Stimulated activated CD8-positive, alpha-beta memory T cell treated with anti-CD3 and anti-CD28 coated beads, Interleukin-4, amount 100 ng/mL, for 24 hours (primary cell): ENCODE data around the gene RALA.
"Not testable (repeated sequence)": the region's sequence is repeated elsewhere in the genome, so short reads cannot be mapped to it uniquely, and the experiment has no call there.

Source experiments
- DNase-seq: peaks from one replicate; pipeline ENCODE4 v3.0.0-alpha.2; 2020; ENCODE audit warnings: low read depth

RALA gene

DNA sequence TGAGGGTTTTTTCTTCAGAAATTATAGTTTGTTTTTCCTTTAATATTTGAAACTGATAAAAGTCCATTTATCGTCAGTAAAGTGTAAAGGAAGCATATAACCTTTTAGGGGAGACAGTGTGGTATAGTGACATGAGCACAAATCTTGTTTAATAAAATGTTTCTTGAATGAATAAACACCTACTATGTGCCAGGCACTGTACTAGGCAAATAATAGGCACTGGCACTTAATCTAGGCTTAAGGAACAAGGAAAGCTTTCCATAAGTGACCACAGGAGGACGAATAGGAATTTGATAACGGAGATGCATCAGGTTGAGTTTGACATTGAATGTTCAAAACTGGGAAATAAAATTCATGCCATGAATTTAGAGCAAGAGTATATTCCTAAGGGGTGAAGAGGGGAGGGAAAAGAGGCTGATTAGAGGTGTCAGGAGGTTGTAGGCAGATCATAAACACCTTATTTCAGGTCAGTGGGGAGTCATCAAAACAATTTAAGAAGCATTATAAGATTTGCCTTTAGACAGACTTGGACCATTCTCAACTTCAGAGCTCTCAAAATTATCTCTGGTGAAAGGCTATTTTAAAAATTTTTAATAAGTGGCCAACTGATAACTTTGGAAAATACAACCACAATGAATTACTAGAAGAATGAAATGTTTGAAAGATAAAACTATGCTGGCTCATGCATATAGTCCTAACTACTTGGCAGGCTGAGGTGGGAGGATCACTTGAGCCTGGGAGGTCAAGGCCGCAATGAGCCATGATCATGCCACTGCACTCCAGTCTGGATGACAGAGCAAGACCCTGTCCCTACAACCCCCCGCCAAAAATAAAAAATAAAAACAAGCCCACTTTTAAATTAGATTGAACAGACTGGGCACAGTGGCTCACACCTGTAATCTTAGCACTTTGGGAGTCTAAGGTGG is 22.4 kb downstream of the RALA start:
- DNase-seq, result no peak

DNA sequence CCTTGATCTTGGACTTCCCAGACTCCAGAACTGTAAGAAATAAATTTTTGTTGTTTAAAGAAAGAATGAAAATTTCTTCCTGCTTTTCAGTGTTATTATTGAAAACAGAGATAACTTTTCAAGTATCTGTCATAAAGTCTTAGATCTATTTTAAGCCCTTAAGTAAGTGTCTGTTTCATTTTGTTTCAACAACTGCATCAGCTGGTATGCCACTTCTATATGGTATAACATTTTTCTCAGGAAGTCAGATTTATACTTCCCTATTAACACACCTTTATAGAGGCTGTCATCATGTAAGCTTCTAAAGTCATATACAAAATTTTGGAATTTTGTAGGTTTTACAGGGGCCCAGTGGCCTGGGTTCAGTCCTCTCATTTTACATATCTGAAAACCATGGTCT is 24.4 kb downstream of the RALA start:
- DNase-seq, result no peak

DNA sequence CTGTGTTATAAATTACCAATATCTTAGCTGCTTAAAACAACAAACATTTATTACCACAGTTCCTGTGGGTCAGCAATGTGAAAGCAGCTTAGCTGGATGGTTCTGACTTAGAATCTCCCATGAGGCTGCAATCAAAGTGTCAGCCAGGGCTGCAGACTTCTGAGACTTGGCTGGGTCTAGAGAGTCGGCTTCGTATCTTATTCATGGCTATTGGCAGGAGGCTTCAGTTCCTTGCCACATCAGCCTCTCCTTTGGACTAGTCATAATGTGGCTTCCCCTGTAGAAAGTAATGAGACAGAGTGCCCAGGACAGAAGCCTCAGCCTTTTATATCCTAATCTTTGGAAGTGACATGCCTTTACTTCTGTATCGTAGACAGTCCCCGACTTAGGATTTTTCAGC is 27.3 kb downstream of the RALA start:
- DNase-seq, result no peak

DNA sequence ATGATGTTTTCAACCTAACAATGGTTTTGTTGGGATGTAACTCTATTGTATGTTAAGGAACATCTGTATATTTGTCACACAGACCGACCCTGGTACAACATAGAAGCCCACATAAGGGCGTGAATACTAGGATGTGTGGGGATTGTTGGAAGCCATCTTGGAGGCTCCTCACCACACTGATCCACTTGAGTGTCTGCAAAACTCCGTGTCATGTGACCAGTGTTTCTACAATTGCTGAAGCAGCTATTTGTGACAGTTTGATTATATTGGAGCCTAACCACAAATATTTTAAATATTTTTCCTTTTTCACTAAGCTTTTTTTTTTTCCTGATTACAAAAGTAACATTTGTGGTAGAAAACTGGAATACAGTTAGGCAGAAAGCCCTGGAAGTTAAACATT is 27.9 kb downstream of the RALA start:
- DNase-seq, result no peak

DNA sequence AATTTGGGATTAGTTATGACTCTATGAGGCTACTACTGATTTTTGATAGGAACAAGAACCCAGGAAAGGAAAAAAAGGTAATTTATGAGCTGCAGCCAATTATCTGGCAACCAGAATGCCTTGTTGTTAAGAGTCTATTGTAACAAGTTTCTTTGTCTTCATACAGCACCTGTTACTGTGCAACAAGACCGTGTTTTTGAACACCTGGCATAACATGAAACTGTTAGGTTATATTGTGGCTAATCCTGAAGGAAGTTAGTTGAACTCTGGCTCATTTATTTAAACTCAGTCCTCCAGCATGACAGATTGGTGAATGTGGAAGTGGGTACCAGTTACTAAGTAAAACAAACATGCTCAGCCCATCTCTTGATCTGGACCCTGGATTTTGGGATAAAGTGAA is 33.0 kb downstream of the RALA start:
- no peak for DNase-seq

DNA sequence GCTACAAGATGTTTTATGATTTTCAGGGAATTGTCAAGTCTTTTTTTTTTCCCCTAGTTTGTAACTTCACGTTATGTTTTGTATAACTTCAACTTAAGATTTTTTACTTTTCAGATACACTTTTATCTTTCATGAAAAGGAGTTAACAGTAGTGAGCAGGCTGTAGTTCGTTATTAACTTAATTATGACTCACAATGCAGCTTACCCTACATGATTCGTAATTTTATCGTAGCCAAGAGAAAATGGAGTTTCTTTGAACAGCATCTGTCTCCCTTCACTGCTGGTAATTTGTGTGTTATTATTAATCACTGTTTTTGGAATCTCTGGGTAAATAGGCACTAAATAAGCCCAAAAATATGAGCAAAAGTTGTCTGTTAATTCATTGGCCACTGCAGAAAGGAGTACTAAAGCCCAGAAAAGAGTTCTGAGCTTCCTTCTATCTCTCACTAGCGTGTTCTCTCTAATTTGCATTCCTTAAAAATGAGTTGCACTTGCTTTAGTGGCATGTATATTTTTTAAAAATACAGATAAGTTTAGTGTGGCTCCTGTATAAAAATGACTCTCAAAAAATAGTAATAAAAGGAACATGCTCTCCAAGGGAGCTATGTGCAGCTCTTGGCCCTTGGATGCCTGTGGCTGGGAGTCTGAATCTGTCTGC is 36.1 kb downstream of the RALA start:
- DNase-seq, result no peak

DNA sequence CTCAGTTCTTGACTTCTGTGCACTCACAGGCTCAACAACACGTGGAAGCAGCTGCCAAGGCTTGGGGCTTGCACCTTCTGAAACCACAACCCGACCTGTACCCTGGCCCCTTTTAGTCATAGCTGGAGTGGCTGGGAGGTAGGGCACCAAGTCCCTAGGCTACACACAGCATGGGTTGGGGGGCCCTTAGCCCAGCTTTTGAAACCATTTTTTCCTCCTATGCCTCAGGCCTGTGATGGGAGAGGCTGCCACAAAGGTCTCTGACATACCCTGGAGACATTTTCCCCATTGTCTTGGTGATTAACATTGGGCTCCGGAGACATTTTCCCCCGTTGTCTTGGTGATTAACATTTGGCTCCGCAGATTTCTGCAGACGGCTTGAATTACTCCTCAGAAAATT is 38.6 kb downstream of the RALA start:
- no peak for DNase-seq

DNA sequence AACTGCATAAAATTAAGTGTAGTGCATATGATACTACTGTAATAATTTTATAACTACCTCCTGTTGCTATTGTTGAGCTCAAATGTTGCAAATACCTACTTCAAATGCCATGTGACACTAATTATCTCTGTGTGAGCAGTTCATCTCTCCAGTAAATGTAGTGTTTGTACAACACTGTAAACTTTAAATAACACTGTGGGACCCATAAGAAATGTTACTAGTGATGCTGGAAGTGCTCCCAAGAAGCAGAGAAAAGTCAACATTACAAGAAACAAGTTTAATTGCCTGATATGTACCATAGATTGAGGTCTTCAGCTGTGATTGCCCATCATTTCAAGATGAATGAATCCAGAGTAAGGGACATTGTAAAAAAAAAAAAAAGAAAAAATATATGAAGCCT is 39.9 kb downstream of the RALA start:
- DNase-seq, result no peak

DNA sequence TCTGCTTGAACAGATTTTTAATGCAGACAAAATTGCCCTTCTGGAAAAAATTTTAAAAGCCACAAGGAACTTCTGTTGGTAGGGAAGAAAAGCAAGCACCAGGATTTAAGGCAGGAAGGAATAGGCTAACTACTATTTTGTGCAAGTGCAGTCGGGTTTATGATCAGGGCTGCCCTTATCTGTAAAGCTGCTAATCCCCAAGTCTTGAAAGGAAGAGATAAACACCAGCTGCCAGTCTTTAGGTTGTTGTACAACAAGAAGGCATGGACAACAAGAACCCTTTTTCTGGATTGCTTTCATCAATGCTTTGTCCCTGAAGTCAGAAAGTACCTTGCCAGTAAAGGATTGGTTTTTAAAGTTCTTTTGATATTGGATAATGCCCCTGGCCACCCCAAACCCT is 40.7 kb downstream of the RALA start:
- no peak for DNase-seq

DNA sequence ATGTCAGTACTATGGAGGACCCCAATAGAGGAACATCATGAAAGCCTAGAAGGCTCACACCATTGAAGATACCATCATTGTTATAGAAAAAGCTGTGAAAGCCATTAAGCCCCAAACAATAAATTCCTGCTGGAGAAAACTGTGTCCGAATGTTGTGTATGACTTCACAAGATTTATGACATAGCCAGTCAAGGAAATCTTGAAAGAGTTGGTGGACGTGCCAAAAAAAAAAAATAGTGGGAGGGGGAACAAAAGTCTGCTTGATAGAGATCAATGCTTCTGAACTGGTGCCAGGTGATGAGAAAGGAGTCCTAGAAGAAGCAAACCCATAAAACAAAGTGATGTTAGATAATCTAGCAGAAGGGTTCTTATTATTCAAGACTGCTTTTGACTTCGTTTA is 41.2 kb downstream of the RALA start:
- DNase-seq, result no peak

DNA sequence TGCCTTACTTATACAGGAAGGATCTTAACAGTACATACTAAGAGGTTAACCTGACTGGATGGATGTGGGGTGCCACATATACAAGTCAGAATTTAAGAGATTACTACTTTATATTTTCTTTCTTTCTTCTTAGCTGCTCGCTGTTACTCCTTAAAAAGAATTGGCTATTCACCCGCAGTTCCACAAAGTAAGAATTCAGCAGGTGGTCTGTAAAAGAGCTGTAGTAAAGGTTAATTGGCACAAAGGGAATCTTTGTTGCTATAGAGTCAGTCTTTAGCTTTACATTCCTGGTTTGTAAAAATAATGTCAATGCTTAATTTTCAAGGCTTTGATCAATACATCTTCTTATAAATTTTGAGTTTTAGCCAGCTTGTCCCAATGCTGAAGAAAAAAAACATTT is 43.2 kb downstream of the RALA start:
- DNase-seq, result no peak

DNA sequence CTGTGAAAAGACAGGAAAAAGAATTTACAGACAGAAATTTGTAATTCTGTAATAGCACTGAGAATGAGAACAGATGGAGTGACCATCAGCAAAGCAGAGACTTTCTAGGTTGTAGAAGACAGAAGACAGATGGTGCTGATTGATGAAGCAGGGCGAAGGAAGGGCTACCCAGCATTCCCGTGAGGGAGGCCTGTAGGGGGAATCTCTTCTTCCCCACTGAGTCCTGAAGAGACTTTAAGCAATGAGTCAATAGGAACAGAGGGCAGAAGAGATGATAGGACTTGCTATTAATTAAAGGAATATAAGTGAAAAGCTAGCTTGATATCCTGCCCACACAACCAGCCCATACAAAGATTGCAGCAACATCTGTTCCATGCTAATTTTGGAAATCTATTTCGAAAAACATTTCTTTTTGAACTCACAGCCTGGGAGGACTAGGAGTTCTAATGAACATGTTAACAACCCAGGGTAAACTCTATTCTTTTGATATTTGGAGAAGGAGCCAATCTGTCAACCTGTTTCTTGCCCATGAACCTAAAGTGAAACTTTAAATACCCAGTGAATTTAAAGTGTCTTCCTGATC is 44.1 kb downstream of the RALA start:
- DNase-seq, result no peak

DNA sequence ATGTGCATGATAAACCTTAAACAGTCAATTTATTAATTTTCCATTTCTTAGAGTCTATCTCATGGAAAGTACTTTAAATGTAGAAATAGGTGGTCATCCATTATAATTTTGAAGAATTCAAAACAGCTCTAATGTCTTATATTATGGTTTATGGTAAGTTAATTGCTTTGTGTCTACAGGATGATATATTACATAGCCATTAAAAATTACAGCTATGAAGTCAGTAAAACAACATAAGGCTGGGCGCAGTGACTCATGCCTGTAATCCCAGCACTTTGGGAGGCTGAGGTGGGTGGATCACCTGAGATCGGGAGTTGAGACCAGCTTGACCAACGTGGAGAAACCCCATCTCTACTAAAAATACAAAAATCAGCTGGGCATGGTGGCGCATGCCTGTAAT is 44.9 kb downstream of the RALA start:
- not testable (repeated sequence) for DNase-seq

DNA sequence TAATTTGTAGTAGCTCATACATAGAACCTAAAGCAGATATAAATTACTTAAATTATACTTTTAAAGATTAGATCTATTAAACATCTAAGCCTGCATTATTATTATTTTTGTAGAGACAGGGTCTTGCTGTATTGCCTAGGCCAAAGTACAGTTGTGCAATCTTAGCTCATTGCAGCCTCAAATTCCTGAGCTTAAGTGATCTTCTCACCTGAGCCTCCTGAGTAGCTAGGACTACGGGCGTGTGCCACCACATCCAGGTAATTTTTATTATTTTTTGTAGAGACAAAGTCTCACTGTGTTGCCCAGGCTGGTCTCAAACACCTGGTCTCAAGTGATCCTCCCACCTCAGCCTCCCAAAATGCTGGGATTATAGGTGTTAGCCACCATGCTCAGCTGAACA is 46.7 kb downstream of the RALA start:
- no peak for DNase-seq

DNA sequence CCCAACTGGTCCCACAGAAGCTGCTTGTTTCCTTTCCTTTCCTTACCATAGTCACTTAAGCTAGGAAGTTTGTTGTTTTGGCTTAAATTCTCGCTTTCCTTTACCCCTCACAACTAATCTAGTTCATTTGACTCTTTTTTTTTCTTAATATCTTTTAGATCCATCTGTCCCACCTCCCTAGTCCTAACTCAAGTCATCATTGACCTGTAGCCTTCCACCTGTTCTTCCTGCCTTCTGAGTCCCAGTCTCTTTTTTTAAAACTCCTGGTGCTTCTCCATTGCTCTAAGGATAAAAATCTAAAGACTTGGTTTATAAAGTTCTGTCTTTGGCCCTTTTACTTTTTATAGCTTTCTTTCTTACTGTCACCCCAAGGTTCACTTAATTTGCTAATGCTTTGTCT is 47.6 kb downstream of the RALA start:
- no peak for DNase-seq

DNA sequence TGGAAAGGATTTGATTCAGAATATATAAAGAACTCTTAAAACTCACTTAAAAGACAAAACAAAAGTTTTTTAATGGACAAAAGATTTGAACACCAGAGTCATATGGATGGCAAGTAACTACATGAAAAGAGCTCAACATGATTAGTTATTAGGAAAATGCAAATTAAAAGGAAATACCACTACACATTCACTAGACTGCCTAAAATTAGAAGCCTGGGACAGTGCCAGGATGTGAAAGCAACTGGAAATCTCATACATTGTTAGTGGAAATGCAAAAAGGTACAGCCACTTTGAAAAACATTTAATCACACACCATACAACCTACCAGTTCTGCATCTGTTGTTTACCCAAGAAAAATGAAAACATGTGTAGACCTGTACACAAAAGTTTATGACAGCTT is 48.8 kb downstream of the RALA start:
- DNase-seq, result no peak

DNA sequence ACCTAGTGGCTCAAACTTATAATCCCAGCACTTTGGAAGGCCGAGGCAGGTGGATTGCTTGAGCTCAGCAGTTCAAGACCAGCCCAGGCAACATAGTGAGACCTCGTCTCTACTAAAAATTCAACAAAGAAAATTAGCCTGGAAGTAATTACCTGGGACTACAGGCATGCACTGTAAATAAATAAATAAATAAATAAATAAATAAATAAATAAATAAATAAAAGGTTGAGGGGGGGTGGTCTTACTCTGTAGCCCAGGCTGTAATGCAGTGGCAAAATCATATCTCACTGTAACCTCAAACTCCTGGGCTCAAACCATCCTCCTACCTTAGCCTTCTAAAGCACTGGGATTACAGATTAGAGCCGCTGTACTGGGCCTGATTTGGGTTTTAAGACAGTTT is 50.5 kb downstream of the RALA start:
- DNase-seq, result no peak

DNA sequence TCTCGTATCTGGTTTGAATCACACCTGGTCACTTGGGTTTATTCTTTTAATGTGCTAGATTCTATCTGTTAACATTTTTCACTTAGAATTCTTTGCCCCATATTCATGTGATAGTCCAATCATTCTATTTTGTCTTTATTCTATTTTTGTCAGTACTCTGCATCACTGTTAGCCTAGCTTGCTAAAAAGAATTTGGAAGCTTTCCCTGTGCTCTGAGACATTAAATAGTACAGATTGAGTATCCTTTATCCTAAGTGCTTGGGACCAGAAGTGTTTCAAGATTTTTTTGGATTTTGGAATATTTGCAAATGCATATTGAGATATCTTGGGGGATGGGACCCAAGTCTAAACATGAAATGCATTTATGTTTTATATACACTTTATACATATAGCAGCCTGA is 51.0 kb downstream of the RALA start:
- DNase-seq, result no peak

DNA sequence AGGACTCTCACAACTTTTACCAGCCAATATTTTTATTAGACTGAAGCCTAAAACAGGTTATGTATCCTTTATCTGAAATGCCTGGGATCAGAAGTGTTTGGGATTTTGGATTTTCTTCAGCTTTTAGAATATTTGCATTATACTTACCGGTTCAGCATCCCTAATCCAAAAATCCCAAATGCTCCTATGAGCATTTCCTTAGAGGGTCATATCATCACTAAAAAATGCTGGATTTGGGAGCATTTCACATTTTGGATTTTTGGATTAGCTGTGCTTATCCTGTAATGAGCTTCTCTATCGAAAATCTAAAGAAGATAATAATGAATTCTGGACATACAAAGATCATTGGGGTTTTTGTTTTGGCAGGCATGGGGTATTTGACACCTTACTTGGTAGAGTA is 53.0 kb downstream of the RALA start:
- no peak for DNase-seq

DNA sequence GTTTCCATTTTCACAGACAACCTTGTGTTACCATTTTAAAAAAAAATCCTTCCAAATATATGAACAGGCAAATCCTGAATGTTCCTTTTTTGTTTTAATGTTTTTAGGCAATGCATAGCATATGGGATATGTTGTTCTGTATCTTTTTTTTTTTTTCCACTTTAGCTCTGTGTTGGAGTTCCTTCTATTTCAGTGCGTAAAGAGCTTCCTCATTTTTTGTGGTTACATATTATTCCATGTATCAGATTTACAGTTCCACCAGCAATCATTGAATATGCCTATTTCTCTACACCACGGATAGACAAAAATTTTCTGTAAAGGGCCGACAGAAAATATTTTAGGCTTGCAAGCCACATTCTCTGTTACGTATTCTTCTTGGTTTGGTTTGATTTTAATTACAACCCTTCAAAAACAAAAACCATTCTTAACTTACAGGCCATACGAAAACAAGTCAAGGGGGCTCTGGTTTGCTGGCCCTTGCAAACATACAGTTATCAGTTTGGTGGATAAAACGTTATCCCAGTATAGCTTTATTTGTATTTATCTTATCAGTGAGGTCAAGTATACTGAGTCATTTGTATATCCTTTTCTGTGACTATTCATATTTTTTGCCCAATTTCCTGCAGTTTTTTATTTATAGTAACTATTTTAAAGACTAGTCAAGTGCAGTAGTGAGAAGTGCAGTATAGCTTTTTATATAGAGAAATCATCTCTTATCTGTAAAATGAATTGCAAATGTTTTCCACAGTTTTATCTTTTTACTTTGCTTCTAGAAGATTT is 55.7 kb downstream of the RALA start:
- no peak for DNase-seq

DNA sequence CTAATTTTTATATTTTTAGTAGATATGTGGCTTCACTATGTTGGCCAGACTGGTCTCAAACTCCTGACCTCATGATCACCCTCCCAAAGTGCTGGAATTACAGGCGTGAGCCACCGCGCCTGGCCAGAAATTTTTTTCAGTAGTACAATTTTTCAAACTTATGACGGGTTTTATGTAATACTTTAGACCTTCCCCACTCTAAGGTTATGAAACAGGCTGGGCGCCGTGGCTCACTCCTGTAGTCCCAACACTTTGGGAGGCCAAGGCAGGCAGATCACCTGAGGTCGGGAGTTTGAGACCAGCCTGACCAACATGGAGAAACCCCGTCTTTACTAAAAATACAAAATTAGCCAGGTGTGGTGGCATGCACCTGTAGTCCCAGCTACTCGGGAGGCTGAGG is 56.5 kb downstream of the RALA start:
- DNase-seq, result not testable (repeated sequence)

DNA sequence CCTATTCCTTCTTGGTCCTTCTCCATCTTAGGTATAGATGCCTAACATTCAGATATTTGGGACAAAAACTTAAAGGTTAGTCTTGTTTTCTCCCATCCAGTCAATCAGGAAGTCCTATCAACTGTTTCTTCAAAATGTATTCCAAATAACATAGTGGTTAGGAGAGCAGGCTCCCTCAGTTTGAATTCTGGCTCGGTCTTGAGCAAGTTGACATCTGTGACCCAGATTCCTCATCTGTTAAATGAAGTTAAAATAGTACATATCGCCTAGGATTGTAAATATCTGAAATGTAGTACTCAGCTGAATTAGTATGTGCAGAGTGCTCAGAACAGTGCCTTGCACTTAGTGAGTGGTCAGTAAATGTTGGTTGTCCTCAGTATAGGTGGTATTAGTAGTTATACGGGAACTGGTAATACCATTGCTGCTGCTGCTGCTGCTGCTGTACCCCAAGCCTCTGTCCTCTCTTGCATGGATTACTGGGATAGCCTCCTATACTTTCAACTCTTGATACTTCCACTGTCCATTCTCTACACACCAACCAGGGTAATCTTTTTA is 58.6 kb downstream of the RALA start:
- DNase-seq, result no peak
